HS-27A (cell line): Measurements from ENCODE around the gene ALOX15.
"Not testable (repeated sequence)": the region's sequence is repeated elsewhere in the genome, so short reads cannot be mapped to it uniquely, and the experiment has no call there.

Experiments used
- DNase-seq: peaks from one replicate; pipeline ENCODE4 v3.0.0-alpha.2; 2012; ENCODE audit warnings: low read depth, missing footprints

The ALOX15 gene

GRCh38 chr17:4592240-4593005 is 49.1 kb downstream of the ALOX15 start:
- no peak for DNase-seq

DNA sequence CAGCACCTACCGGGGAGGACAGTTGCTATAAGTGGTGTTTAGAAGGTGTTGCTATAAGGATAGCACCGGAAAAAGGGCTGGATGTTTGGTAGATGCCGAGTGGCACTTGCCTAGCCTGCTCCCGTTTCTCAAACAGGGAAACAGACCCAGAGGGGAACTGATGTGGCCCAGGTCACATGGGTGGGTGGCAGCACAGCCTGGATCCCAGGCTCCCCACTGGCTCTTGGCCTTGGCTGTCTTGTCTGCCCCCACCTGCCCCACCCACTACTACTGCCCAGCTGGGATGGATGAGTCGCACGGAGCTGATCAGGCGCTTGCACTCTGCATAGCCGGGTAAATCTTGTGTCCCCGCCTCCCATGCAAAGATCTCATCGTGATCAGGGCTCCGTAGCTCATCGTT is 49.9 kb downstream of the ALOX15 start:
- DNase-seq: no peak

GRCh38 chr17:4590981-4591453 is 50.5 kb downstream of the ALOX15 start:
- DNase-seq: no peak

GRCh38 chr17:4590042-4590441 is 51.4 kb downstream of the ALOX15 start:
- not testable (repeated sequence) for DNase-seq

GRCh38 chr17:4588898-4589625 is 52.4 kb downstream of the ALOX15 start:
- DNase-seq: no peak

- no peak for DNase-seq
Measured at GRCh38 chr17:4588391-4588790, 53.1 kb downstream of the ALOX15 start.

GRCh38 chr17:4587803-4588202 is 53.7 kb downstream of the ALOX15 start:
- DNase-seq: no peak

GRCh38 chr17:4587195-4587594 is 54.3 kb downstream of the ALOX15 start:
- DNase-seq: no peak

DNA sequence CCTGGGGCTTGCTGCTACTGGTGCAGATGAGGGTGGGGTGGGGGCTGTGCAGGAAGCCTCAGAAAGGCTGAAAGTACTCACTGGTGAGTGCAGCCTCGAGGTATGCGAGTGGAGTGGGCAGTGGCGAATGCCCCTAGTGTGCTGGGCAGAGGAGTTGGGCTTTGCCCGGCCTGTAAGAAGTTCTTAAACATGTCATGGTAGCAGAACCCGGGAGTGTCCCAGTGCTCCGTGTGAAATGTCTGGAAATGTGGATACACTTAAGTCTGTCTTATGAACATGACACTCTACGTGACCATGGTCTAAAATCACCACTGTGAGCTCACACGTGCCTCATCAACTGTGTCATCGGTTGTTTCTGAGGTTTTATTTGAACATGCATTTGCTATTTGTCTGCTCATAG is 55.4 kb downstream of the ALOX15 start:
- no peak for DNase-seq

GRCh38 chr17:4585638-4585994 is 55.9 kb downstream of the ALOX15 start:
- no peak for DNase-seq

DNA sequence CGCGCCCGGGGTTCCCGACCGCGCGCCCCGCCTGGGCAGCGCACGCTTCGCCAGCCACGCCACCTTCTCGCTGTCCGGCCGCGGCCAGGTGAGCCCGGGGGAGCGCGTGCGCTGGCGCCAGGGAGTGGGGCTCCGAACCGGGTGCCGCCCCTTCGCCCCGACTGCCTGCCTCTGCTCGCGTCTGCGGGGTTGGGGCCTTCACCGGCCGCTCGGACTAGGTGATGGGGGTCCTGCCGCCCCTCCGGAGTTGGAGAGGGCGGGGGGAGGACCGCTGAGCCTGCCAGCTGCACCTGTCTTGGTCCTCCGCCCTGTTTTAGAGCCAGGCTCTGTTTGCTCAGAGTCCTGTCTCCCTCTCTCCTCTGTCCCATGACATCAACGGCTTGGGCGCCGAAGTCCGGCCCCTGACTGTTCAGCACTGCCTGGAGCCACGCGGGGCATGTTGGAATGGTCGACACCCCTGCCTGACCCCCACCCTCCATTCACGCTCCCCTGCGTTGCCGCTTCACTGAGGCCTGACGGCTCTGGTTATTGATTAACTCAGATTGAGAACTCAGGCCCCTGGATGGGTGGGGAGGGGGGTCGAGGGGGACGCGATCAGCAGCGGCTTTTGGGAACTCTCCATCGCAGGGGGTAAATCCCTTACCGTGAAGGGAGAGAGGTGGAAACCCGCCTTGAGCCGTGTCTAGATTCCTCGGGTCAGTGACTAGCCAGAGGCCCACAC is 56.4 kb downstream of the ALOX15 start:
- DNase-seq: no peak

DNA sequence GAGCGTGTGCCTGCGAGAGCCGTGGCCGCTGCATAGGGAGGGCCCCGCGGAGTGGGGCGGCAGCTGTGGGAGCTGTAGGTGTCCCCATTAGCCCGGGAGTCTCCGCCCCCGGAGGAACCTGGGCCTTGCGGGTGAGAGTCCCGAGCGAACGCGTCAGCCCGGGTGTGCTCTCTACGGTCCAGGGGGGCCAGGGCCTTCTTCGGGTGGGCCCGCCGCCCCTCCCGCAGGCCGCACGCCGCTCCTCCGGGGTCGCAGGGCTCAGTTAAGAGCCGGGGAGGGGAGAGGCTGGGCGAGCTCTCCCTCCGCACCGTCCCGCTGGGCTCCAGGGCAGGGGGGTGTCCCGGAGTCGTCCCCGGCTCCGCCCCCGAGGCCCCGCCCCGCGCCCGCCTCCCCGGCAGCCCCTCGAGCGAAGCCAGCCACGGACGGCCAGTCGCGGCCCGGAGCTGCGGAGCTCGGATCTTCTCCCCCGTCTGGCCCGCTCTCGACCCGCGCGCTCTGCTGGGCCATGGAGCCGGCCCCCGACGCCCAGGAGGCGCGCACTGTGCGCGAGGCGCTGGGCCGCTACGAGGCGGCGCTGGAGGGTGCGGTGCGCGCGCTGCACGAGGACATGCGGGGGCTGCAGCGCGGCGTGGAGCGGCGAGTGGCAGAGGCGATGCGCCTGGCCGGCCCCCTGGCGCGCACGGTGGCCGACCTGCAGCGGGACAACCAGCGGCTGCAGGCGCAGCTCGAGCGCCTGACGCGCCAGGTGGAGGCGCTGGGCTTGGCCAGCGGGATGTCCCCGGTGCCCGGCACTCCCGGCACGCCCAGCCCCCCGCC is 57.2 kb downstream of the ALOX15 start, which contains the start of gene SMTNL2:
Gene SMTNL2 (plus strand): TSS at position 429 of the 816 bp plus-strand sequence. CDS start 77 bp downstream, at position 506.
- no peak for DNase-seq

DNA sequence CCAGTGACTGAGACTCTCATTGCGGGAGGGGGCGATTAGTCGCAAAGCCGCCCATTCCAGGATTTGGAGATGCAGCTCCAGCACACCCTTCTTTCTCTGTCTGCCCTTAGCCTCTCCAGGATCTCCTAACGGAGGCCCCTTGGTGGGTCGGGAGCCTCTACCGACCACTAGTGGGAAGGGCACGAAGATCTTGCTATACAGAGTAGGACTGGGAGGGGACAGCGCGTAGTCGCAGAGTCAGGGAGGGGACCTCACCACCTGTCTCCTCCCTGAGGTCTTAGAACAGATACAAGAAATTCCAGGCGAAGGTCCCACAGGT is 57.7 kb downstream of the ALOX15 start:
- DNase-seq: no peak

DNA sequence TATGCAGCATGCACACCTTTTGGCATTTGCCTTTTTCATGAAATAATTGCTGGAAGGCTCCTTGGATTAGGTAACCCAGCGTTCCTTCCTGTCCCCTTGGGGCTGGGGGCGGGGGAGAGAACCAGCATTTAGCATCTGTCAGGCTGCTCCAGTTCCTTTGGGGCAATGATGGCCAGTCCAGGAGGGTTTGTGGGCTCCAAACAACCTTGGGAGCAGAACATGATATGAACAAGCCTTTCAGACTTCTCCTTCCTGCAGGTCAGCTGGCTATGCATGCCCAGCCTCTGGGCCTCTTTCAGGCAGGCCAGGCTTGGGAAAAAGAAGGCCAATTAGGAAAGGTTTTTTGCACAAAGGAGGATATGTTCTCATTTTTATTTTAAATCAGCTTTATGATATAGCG is 58.3 kb downstream of the ALOX15 start:
- DNase-seq: no peak

GRCh38 chr17:4582691-4583090 is 58.8 kb downstream of the ALOX15 start:
- DNase-seq: no peak

GRCh38 chr17:4582101-4582501 is 59.4 kb downstream of the ALOX15 start:
- DNase-seq: no peak
